ENCODE results near the gene FHIT.

GRCh38 chr3:59786374-59786773, 1464.9 kb downstream of the FHIT start:
- TF ChIP-seq MXI1 (IDR thresholded peaks at IDR 0.05; ENCODE audit: low read depth, low read length) (no peak), BCL11A (IDR thresholded peaks at IDR 0.05; ENCODE audit: low read depth, low read length) (no peak), CHD2 (IDR thresholded peaks at IDR 0.05; ENCODE audit: borderline replicate concordance, low read depth, low read length) (no peak), CUX1 (IDR thresholded peaks at IDR 0.05; ENCODE audit: insufficient replicate concordance, low read depth, low read length) (no peak), POLR2A (IDR thresholded peaks at IDR 0.05; ENCODE audit: low read depth, low read length) (no peak), NRF1 (conservative IDR thresholded peaks at IDR 0.05; ENCODE audit: low read depth, low read length) (no peak), MAX (IDR thresholded peaks at IDR 0.05; ENCODE audit: low read depth, low read length) (no peak)
